Caco-2 (cell line): ENCODE measurements around the gene BAIAP2L2. TPM values are rescaled to one million over a fixed set of nuclear protein-coding genes. Genes with fewer than 3 reads are reported as not detected.

ENCODE experiments used
- BruUV-seq: library from RNA; stranded (reverse); fragments of 400-500 nt; replicated peaks from 2 replicates; lab custom pipeline; 2021; lab: Mats Ljungman, UMichigan
- CTCF ChIA-PET: fragments of 300-600 bp; sonication (Branson Sonifier 250); formaldehyde crosslinking; loops from one replicate; lab custom pipeline; 2022; ENCODE audit warnings: antibody characterized with exemption; lab: Charles Lee
- POLR2A ChIA-PET: fragments of 300-600 bp; sonication (Branson Sonifier 250); formaldehyde crosslinking; loops from one replicate; lab custom pipeline; 2022; ENCODE audit warnings: antibody characterized with exemption; lab: Charles Lee
- DNase-seq, 2 experiments: peaks; one replicate each; pipeline versions ENCODE4 v3.0.0 to v3.0.0-alpha.2; 2020 to 2022
- H3K27me3 ChIP-seq: replicated peaks from 2 replicates; pipeline ENCODE4 v1.6.0; 2011; ENCODE audit warnings: low read length; ENCODE audit not compliant: control insufficient read depth, insufficient read depth
- H3K36me3 ChIP-seq: 2 replicates; pipeline ENCODE4 v1.5.1; 2011; ENCODE audit warnings: low read length; ENCODE audit not compliant: control insufficient read depth, insufficient read depth
- H3K4me1 ChIP-seq: fragments of 250-450 bp; sonication (Bioruptor Pico); 2 replicates; pipeline ENCODE4 v1.5.1; 2020; ENCODE audit warnings: mild to moderate bottlenecking
- H3K4me3 ChIP-seq: 2 replicates; pipeline ENCODE4 v1.5.1; 2011; ENCODE audit warnings: low read depth, mild to moderate bottlenecking, control low read depth, low read length
- H3K9me3 ChIP-seq: fragments of 250-450 bp; sonication (Bioruptor Pico); 2 replicates; pipeline ENCODE4 v1.5.1; 2020; ENCODE audit warnings: mild to moderate bottlenecking, moderate library complexity
- H3K27ac Mint-ChIP-seq: one replicate; pipeline ENCODE4 v1.8.0; 2022; ENCODE audit warnings: mixed read lengths; ENCODE audit not compliant: unreplicated experiment
- H3K27me3 Mint-ChIP-seq: one replicate; pipeline ENCODE4 v1.8.0; 2022; ENCODE audit warnings: mixed read lengths; ENCODE audit not compliant: insufficient read depth, unreplicated experiment
- H3K36me3 Mint-ChIP-seq: one replicate; pipeline ENCODE4 v1.8.0; 2022; ENCODE audit warnings: mild to moderate bottlenecking, mixed read lengths; ENCODE audit not compliant: insufficient read depth, unreplicated experiment
- H3K4me1 Mint-ChIP-seq: one replicate; pipeline ENCODE4 v1.8.0; 2022; ENCODE audit warnings: low read depth, mixed read lengths; ENCODE audit not compliant: unreplicated experiment
- H3K4me3 Mint-ChIP-seq: one replicate; pipeline ENCODE4 v1.8.0; 2022; ENCODE audit warnings: mild to moderate bottlenecking, moderate library complexity, mixed read lengths; ENCODE audit not compliant: unreplicated experiment
- H3K9me3 Mint-ChIP-seq: one replicate; pipeline ENCODE4 v1.8.0; 2022; ENCODE audit warnings: mixed read lengths; ENCODE audit not compliant: unreplicated experiment
- intact Hi-C: fragments of 100-400 bp; cut with micrococcal nuclease; formaldehyde crosslinking; loops from one replicate; pipeline ENCODE4 v1.10.0; 2022; ENCODE audit not compliant: unreplicated experiment
- total RNA-seq: library from RNA; stranded (reverse); gene quantifications from 2 replicates; pipeline ENCODE4 v1.2.3, GENCODE V29; 2022
- TF ChIP-seq, protein P1 (sequence below), 2 experiments: fragments of 200-600 bp in 1 of 2; IDR thresholded peaks; 1 replicate in 1 of 2; 2 replicates in 1 of 2; pipeline versions ENCODE4 v1.5.1 to v1.8.0; 2011 to 2022; ENCODE audit warnings: antibody characterized with exemption in 1 of 2, control low read depth in 1 of 2, inconsistent platforms in 1 of 2, low read depth in 1 of 2, low read length in 1 of 2, mild to moderate bottlenecking in 1 of 2, moderate library complexity in 1 of 2; ENCODE audit not compliant: insufficient read depth in 1 of 2, severe bottlenecking in 1 of 2, unreplicated experiment in 1 of 2

BAIAP2L2 gene
- total RNA-seq, 1 experiment from 2014 or later = 4.4 TPM

DNA sequence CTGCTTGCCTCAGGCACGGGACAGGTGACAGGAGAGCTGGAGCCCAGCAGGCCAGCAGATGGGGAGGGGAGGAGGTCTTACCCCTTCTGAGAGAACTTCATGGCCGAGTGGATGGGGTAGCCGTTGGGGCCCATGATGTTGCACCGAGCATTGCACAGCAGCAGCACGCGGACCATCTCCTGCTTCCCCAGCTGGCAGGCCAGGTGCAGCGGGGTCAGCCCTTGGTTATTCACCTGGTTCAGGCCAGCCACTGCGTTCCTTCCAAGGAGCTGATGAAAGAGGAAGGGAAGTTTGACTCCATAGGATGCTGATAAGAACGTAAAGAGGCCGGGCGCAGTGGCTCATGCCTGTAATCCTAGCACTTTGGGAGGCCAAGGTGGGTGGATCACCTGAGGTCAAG is 29.4 kb upstream of the BAIAP2L2 start:
- Mint-ChIP-seq H3K36me3 (peaks cover 11% of the 10 kb centered on the region), H3K4me3 (no peak overlapping the region), H3K27ac (no peak overlapping the region), H3K4me1 (no peaks in the 10 kb centered on the region), H3K9me3 (no peaks in the 10 kb centered on the region), H3K27me3 (no peaks in the 10 kb centered on the region)
- intact Hi-C loops = no loop called here
- no peak for DNase-seq
- ChIA-PET POLR2A (no interaction called here), CTCF (no interaction called here)
- no TSS peak for BruUV-seq
- TF ChIP-seq, protein P1, sequence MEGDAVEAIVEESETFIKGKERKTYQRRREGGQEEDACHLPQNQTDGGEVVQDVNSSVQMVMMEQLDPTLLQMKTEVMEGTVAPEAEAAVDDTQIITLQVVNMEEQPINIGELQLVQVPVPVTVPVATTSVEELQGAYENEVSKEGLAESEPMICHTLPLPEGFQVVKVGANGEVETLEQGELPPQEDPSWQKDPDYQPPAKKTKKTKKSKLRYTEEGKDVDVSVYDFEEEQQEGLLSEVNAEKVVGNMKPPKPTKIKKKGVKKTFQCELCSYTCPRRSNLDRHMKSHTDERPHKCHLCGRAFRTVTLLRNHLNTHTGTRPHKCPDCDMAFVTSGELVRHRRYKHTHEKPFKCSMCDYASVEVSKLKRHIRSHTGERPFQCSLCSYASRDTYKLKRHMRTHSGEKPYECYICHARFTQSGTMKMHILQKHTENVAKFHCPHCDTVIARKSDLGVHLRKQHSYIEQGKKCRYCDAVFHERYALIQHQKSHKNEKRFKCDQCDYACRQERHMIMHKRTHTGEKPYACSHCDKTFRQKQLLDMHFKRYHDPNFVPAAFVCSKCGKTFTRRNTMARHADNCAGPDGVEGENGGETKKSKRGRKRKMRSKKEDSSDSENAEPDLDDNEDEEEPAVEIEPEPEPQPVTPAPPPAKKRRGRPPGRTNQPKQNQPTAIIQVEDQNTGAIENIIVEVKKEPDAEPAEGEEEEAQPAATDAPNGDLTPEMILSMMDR (IDR thresholded peaks at IDR 0.05; ENCODE audit: insufficient read depth in 1 of 2, low read depth in 1 of 2, low read length in 1 of 2, severe bottlenecking in 1 of 2, unreplicated experiment in 1 of 2) = no peak
- Histone ChIP-seq H3K4me1 (no peaks in the 10 kb centered on the region), H3K9me3 (no peaks in the 10 kb centered on the region), H3K27me3 (no peaks in the 10 kb centered on the region), H3K4me3 (no peak overlapping the region), H3K36me3 (no peaks in the 10 kb centered on the region; the same call in 1 of the 2 replicates)

DNA sequence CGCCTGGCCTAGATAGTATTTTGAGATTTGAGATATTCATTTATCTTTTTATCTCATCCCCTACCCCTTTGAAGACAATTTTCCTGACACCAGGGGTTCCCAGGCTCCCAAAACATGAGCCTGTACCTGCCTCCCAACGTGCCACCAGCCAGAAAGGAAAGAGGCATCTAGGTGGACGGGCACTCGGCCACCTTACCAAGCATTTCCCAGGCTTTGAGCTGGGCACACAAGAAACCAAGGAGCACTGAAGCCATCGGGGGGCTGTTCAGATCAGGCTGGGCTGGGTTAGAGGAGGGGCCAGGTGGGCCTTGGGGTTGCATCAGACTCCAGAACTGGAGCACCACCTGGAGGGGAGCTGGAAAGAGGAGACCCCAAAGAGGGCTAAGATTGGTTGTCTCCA is 28.5 kb upstream of the BAIAP2L2 start:
- H3K9me3 Mint-ChIP-seq = no peaks in the 10 kb centered on the region
- no peaks in the 10 kb centered on the region for H3K4me1 Mint-ChIP-seq
- intact Hi-C loops = no loop called here
- TF ChIP-seq, protein P1 (IDR thresholded peaks at IDR 0.05; ENCODE audit: insufficient read depth in 1 of 2, low read depth in 1 of 2, low read length in 1 of 2, severe bottlenecking in 1 of 2, unreplicated experiment in 1 of 2) = no peak
- DNase-seq = no peak
- no peak overlapping the region for H3K27ac Mint-ChIP-seq
- peaks cover 11% of the 10 kb centered on the region for H3K36me3 Mint-ChIP-seq
- H3K36me3 ChIP-seq = no peaks in the 10 kb centered on the region; the same call in 1 of the 2 replicates
- H3K4me3 ChIP-seq = no peak overlapping the region
- no TSS peak for BruUV-seq
- no peaks in the 10 kb centered on the region for H3K9me3 ChIP-seq
- no peaks in the 10 kb centered on the region for H3K4me1 ChIP-seq
- no peaks in the 10 kb centered on the region for H3K27me3 Mint-ChIP-seq
- no peak overlapping the region for H3K4me3 Mint-ChIP-seq
- CTCF ChIA-PET = no interaction called here
- H3K27me3 ChIP-seq = no peaks in the 10 kb centered on the region
- POLR2A ChIA-PET = no interaction called here

DNA sequence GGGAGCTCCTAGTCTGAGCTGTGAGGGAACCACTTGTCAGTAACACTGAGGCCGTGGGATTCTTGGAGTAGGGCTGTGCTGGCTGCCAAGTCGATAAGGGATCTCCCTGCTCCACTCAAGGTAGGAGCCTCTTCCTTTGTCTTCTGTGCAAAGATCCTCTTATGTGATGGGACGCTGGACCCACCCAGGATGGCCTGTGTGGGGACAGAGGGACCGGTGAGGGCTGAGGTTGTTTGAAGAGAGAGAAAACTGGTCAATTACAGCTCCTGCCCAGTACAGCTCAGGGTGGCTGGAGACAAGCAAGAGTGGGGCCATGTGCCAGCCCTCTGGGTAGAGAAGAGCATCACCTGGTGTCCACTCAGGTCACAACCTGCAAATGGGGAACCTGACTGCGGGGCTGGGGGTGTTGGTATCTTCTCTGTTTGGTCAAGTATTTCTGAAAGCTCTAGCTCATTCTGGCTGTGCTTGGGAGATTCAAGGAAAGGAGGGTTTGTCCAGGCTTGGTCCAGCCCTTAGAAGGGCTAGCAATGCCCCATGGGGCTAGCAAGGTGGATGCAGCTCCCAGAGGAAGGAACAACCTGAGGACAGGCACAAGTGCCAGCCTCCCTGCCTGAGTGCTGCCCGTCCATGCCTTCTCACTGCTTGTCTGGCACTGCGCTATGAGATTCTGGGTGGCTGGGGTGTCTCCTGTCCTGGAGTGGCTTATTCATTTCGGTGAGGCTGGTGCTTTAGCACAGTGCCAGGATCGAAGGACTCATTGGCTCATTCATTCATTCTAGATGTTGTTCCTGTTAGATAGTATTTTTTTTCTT is 27.6 kb upstream of the BAIAP2L2 start:
- ChIA-PET CTCF (interaction anchor here (1.2 kb wide), 1 partner anchor 86 kb away, joined by 4 read pairs; no protein-coding TSS in a partner anchor), POLR2A (no interaction called here)
- BruUV-seq = no TSS peak

More for the DNA sequence above, 27.6 kb upstream of the BAIAP2L2 start:
- no peak for DNase-seq
- Mint-ChIP-seq H3K4me3 (no peak overlapping the region), H3K4me1 (no peaks in the 10 kb centered on the region), H3K9me3 (no peaks in the 10 kb centered on the region), H3K36me3 (peaks cover 11% of the 10 kb centered on the region), H3K27ac (no peak overlapping the region), H3K27me3 (no peaks in the 10 kb centered on the region)
- Histone ChIP-seq H3K27me3 (no peaks in the 10 kb centered on the region), H3K9me3 (no peaks in the 10 kb centered on the region), H3K4me3 (no peak overlapping the region), H3K4me1 (no peaks in the 10 kb centered on the region), H3K36me3 (no peaks in the 10 kb centered on the region; the same call in 1 of the 2 replicates)
- intact Hi-C loops = no loop called here
- TF ChIP-seq, protein P1 (IDR thresholded peaks at IDR 0.05; ENCODE audit: insufficient read depth in 1 of 2, low read depth in 1 of 2, low read length in 1 of 2, severe bottlenecking in 1 of 2, unreplicated experiment in 1 of 2) = no peak
